ENCODE results near the gene PI4KA. TPM values are rescaled to one million over a fixed set of nuclear protein-coding genes. Genes with fewer than 3 reads are reported as not detected.
"Not testable (repeated sequence)": the region's sequence is repeated elsewhere in the genome, so short reads cannot be mapped to it uniquely, and the experiment has no call there.

PI4KA gene
- total RNA-seq, 1 experiment from 2014 or later: 12.6 TPM

DNA sequence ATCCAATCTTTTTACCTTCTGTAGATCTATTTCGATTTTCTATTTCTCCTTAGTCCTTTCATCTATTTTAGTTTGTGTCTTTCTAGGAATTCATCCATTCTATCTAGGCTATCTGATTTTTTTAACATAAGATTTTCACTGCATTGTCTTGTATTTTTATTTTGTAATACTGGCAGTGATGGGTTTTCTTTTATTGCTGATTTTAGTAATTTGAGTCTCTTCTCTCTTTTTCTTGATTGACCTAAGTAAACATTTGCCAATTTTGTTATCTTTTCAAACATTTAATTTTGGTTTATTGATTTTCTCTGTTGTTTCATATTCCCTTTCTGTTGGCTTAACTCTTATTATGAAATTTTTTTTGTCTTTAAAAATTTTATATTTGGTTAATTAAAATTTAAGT lies 192.1 kb downstream of the PI4KA start:
- DNase-seq (ENCODE audit: low spot score): no peak

DNA sequence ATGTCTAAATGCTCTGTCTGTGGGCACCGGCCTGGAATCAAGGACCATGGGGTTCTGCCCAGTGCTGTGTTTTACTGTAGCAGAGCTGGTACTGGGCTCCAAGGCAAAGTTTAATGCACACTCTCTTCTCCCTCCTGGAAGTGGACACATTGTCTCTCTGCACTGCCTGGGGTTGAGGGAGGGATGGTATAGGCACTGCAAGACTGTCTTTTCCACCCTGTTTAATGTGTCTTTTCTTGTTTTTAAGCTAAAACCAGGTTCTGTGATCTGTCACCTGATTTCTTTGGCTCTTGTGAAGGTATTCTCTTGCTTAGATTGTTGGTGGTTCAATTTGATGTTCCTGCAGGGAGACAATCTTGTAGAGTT lies 194.0 kb downstream of the PI4KA start:
- DNase-seq (ENCODE audit: low spot score): no peak

DNA sequence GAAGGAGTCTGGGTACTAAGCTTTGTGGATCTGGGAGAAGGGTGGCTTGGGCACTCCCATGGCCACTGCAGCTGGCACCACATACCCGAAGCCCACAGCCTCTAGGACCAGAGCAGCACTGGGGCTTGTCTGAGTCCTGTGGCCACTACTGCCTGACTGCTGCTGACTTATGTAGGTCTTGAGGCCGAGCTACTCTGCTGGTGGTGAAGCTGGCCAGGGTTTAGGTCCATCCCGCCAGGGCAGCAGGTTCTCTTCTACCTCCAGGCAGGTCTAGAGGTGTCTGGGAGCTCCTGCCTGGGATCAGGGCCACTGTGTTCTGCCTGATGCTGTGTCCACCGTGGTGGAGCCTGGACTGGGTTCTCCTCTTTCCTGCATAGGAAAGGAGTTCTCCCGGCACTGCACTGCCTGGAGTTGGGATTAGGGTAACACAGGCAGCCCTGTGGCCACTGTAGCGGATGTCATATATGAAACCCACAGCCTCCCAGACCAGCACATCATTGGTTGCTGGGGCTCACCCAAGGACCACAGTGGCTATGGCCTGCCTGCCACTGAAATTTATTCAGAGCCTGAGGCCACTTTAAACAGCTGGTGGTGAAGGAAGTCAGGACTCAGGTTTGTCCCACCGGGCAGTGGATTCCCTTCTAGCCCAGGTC lies 194.5 kb downstream of the PI4KA start:
- no peak for DNase-seq (ENCODE audit: low spot score)

DNA sequence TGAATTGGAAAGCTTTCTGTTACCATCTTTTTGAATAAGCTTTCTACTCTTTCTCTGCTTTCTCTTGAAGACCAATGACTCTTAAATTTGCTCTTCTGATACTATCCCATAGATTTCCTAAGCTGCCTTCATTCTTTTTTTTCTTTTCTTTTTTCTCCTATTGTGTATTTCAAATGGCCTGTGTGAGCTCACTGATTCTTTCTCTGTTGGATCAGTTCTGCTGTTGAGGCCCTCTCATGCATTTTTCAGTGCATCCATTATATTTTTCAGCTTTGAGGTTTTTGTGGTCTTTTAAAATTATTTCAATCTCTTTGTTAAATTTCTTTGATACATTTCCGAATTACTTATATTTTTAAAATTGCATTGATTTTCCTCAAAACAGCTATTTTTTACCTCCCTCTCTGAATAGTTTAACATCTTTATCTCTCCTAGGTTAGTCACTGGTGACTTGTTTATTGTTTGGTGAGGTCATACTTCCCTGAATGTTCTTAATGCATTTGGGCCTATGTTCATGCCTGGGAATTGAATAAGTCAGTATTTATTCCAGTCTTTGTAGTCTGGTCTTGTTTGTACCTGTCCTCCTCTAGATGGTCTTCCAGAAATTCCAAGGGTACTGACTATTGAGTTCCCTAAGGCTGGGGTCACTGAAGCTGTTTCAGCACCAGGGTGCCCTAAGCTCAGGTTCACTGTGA lies 195.3 kb downstream of the PI4KA start:
- no peak for DNase-seq (ENCODE audit: low spot score)

DNA sequence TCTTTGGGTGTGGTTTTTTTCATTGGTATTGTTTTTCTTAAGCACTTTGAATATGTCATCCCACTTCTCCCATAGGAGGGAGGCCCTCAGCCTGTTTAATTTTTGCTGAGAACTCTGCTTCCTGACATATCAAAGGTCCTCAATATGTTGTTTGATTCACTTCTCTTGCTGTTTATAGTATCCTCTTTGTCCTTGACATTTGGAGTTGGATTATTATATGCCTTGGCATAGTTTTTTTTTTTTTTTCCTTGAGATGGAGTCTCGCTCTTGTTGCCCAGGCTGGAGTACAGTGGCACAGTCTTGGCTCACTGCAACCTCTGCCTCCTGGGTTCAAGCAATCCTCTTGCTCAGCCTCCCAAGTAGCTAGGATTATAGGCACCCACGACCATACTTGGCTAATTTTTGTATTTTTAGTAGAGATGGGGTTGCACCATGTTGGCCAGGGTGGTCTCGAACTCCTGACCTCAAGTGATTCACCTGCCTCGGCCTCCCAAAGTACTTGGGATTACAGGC lies 196.0 kb downstream of the PI4KA start:
- not testable (repeated sequence) for DNase-seq (ENCODE audit: low spot score)

DNA sequence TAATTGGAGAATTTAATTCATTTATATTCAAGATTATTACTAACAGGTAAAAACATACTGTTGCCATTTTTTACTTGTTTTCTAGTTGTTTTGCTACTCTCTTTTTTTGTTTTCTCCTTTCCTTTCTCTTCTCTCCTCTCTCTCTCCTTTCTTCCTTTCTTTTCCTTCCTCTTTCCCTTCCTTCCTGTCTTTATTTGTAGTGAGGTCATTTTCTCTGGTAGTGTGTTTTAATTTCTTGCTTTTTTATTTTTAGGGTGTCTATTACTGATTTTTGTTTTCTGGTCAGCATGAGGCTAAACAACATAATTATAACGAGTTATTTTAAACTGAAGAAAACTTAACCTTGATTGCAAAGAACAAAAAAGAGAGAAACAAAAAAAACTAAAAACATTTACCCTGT lies 197.1 kb downstream of the PI4KA start:
- DNase-seq (ENCODE audit: low spot score): no peak

DNA sequence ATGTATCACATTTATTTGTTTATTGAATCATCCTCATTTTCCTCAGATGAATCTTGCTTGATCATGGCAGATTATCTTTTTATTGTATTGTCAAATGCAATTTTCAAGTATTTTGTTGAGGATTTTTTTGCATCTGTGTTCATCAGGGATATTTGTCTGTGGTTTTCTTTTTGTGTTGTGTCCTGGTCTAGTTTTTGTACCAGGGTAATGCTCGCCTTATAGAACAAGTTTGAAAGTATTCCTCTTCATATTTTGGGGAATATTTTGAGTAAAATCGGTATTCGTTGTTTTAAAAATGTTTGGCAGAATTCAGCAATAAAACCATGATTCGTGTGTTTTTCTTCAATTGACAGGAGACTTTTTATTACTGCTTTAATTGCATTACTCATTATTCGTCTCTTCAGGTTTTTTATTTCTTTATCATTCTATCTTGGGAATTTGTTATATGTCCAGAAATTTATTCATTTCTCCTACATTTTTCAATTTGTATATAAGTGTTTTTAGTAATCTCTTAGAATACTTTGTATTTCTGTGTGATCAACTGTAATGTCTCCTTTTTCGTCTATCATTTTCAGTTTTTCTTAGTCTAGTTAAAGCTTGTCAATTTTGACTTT lies 198.1 kb downstream of the PI4KA start:
- DNase-seq (ENCODE audit: low spot score): no peak

DNA sequence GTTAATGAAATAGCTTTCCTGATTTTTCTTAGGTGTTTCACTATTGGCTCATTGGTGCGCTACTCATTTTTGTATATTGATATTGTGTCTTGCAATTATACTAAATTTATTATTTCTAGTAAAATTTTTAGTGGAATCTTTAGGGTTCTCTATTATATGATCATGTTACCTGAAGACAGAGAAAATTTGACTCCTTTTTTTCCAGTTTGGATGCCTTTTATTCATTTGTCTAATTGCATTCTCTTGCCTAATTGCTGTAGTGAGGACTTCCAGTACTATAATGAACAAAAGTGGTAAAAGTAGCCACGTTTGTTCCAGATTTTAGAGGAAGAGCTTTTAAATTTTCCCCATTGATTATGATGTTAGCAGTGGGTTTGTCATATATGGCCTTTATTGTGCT lies 198.7 kb downstream of the PI4KA start:
- DNase-seq (ENCODE audit: low spot score): no peak

DNA sequence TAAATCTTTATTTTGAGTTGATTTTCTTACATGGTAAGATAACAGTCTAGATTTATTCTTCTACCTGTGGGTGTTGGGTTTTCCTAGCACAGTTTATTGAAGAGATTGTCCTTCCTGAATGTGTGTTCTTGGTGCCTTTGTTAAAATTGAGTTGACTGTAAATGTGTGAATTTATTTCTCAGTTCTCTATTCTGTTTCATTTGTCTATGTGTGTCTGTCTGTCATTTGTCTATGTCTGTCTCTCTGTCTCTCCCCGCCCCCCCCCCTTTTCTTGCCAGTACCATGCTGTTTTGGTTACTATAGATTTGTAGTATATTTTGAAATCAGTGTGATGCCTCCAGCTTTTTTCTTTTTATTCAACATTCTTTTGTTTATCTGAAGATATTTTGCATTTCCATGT lies 199.4 kb downstream of the PI4KA start:
- no peak for DNase-seq (ENCODE audit: low spot score)

DNA sequence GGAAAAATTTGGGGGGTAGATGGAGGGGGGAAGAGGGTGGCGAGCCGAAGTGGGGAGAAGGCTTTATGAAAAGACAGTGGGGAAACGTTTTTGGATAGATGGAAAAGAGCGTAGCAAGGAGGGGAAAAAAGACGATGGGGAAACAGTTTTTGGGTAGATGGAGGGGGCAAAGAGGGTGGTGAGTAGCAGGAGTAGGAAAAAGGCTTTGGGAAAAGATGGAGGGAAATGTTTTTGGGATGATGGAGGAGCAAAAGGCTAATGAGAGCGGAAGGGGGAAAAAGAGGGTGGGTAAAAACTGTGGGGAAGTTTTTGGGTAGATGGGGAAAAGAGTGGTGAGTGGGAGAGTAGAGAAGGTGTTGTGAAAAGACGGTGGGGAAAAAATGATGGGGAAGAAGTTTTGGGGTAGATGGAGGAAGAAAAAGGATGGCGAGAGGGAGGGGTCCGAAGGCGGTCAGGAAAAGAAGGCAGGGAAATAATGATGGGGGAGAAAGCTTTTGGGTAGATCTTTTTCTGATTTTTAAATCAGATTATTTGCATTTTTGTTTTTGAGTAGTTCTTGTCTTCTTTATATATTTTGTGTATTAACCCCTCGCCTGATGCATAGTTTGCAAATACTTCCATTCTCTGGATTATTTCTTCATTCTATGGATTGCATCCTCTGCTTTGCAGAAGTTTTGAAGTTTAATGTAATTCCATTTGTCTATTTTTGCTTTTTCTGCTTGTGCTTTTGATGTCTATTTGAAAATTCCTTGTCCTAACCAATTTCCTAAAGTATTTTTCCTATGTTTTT lies 200.0 kb downstream of the PI4KA start:
- no peak for DNase-seq (ENCODE audit: low spot score)

DNA sequence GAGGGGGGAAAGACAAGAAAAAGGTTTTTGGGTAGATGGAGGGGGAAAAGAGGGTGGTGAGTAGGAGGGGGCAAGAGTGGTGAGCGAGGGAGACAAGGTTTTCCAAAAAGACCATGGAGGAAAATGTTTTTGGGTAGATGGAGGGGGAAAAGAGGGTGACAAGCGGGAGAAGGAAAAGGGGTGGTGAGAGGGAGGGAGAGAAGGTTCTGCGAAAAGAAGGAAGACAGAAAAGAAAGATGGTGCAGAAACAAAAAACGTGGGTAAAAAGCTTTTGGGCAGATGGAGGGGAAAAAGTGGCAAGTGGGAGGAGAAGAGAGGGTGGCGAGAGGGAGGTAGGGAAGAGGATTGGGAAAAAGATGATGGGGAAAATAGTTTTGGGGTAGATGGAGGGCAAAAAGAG lies 200.6 kb downstream of the PI4KA start:
- no peak for DNase-seq (ENCODE audit: low spot score)

Other genes with a start within 250 kb of the PI4KA start
- not detected in 2 replicates for gene SERPIND1, start 84.7 kb downstream of the PI4KA start, total RNA-seq (2014; rRNA removed; shearing (Covaris generic))
- 5.0 and 6.1 TPM in 2 replicates for gene SNAP29, start 196 bp upstream of the PI4KA start, total RNA-seq (2014; rRNA removed; shearing (Covaris generic))
- gene CRKL, start 58.6 kb upstream of the PI4KA start, total RNA-seq (2014; rRNA removed; shearing (Covaris generic)): 25.4 and 27.4 TPM in 2 replicates
- not detected in 2 replicates for gene AIFM3, start 108.4 kb upstream of the PI4KA start, total RNA-seq (2014; rRNA removed; shearing (Covaris generic))
- gene LZTR1, start 123.5 kb upstream of the PI4KA start, total RNA-seq (2014; rRNA removed; shearing (Covaris generic)): 6.8 and 8.2 TPM in 2 replicates
- 41.8 and 45.8 TPM in 2 replicates for gene THAP7, start 143.3 kb upstream of the PI4KA start, total RNA-seq (2014; rRNA removed; shearing (Covaris generic))
- gene P2RX6, start 156.4 kb upstream of the PI4KA start, total RNA-seq (2014; rRNA removed; shearing (Covaris generic)): 2.0 and 4.0 TPM in 2 replicates
- gene SLC7A4, start 173.8 kb upstream of the PI4KA start, total RNA-seq (2014; rRNA removed; shearing (Covaris generic)): not detected in 2 replicates
- gene LRRC74B, start 187.1 kb upstream of the PI4KA start, total RNA-seq (2014; rRNA removed; shearing (Covaris generic)): not detected in 2 replicates